ENCODE results near the gene MIF4GD. TPM values are rescaled to one million over a fixed set of nuclear protein-coding genes. Genes with fewer than 3 reads are reported as not detected.

MIF4GD gene
- 28.8 and 42.4 TPM in 2 replicates for total RNA-seq (2011; cell fraction: chromatin; rRNA removed; ENCODE audit: low replicate concordance)
- 36.0 and 43.4 TPM in 2 replicates for total RNA-seq (2011; cell fraction: nucleolus; rRNA removed)
- 32.6 and 37.5 TPM in 2 replicates for total RNA-seq (2011; cell fraction: nucleoplasm; rRNA removed)
- total RNA-seq (2014; rRNA removed) (22.4 and 25.2 TPM in 2 replicates), total RNA-seq (2014; rRNA removed; fragmentation: Illumina TruSeq; extraction: Trizol) (11.8 and 12.3 TPM in 2 replicates), total RNA-seq (2015; rRNA removed; fragmentation: Illumina TruSeq; extraction: Trizol) (13.2 and 14.0 TPM in 2 replicates), total RNA-seq (2021) (23.0 and 27.1 TPM in 2 replicates), polyA plus RNA-seq (2011; rRNA removed) (50.8 and 53.9 TPM in 2 replicates), polyA plus RNA-seq (2014; fragmentation: Illumina TruSeq; extraction: Trizol) (25.5 and 28.1 TPM in 2 replicates), polyA plus RNA-seq (2014; fragmentation: Nextera tagmentation; extraction: Ambion mirVana) (10 to 100 TPM; 46.7 to 63.8 TPM), polyA plus RNA-seq (2014; rRNA removed) (30.6 and 36.0 TPM in 2 replicates), polyA minus RNA-seq (2011; rRNA and poly(A)+ RNA removed) (25.6 TPM in 2 replicates), Bru-seq, nascent RNA (percentile 58 among the genes with signal in this experiment), BruChase-seq, experiment 1, labeled RNA remaining after a 2-hour chase (percentile 62 among the genes with signal in this experiment), BruChase-seq, experiment 2, labeled RNA remaining after a 6-hour chase (percentile 62 among the genes with signal in this experiment)
- 71.3 and 91.1 TPM in 2 replicates for polyA plus RNA-seq (2011; cell fraction: cytosol; rRNA removed)
- 56.0 and 67.5 TPM in 2 replicates for polyA plus RNA-seq (2011; cell fraction: nucleus; rRNA removed)
- 28.0 and 61.3 TPM in 2 replicates for polyA plus RNA-seq (2012)
- 13.5 and 16.8 TPM in 2 replicates for polyA minus RNA-seq (2011; cell fraction: cytosol; rRNA and poly(A)+ RNA removed)
- polyA minus RNA-seq (2011; cell fraction: nucleus; rRNA and poly(A)+ RNA removed), result 8.3 and 15.0 TPM in 2 replicates
- long read RNA-seq, experiment 1, transcript MIF4GD-202 (6 exons, 1,306 nt), result major isoform, 15 of 92 reads
- long read RNA-seq, experiment 1, partial matches to known transcripts, result 13 of 92 reads
- long read RNA-seq, experiment 1, other reads (novel, unspliced or antisense), result 48 of 92 reads
- long read RNA-seq, experiment 2, partial matches to known transcripts, result 6 of 17 reads
- long read RNA-seq, experiment 2, other reads (novel, unspliced or antisense), result 4 of 17 reads
- long read RNA-seq, experiment 3, transcript MIF4GD-202 (6 exons, 1,306 nt), result major isoform, 15 of 30 reads
- long read RNA-seq, experiment 3, partial matches to known transcripts, result 4 of 30 reads
- long read RNA-seq, experiment 3, other reads (novel, unspliced or antisense), result 1 of 30 reads

DNA sequence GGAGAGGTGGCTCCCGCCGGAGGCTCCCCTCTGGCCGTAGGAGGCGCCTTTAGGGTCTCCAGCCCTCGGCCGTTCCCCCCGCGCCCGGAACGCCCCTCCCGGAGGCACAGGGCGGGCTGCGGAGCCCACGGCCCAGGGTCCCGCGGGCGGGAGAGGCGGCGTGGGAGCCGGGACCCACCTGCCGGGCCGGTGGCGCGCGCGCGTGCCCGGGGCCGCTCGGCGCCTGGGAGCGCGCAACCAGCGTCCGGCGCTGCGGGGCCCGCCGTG lies at the start of gene MIF4GD:
TSS of gene MIF4GD (minus strand) at position 266 of the 267 bp plus-strand sequence. CDS start 1,036 bp downstream, outside the sequence.
- peaks cover 30 to 59% of the 10 kb centered on the region in 2 experiments; a peak in 4 of 5 replicates for H3K4me1 ChIP-seq (replicated peaks in 1 of 2; ENCODE audit: control insufficient read depth in 2 of 2, insufficient read depth in 2 of 2, low read length in 2 of 2)
- H2AFZ ChIP-seq (ENCODE audit: low read depth, low read length), result peak within 1 kb of the TSS; percentile 97
- H4K20me1 ChIP-seq (replicated peaks; ENCODE audit: control insufficient read depth, insufficient read depth, low read length), result no peaks in the 10 kb centered on the region
- H3K27ac ChIP-seq (ENCODE audit: extremely low read depth, low read depth, low read length), result peak within 1 kb of the TSS; percentile 96
- peaks cover 49% of the 10 kb centered on the region; the same call in 2 of the 3 replicates for H3K36me3 ChIP-seq (ENCODE audit: control insufficient read depth, insufficient read depth, low read length)
- intact Hi-C loops (cut with micrococcal nuclease) (loop anchor here (2.0 kb wide), 1 partner anchor 18 kb away; the partner anchor contains the start of gene SLC25A19), in situ Hi-C loops (cut with MboI) (no loop called here)
- peak within 1 kb of the TSS; percentile 89 for H3K4me2 ChIP-seq (ENCODE audit: insufficient read depth, low read length)
- DNase-seq (ENCODE audit: extremely low read depth in 1 of 4, low spot score in 3 of 4) (no peak), ATAC-seq (no peak), FAIRE-seq (no peak)
- H3K4me3 ChIP-seq, result peak within 1 kb of the TSS; percentile 97
- peak within 1 kb of the TSS; percentile 95 for H3K9ac ChIP-seq (ENCODE audit: insufficient read depth in 1 of 2, low read depth in 2 of 2, low read length in 2 of 2)
- H3K27me3 ChIP-seq (ENCODE audit: control insufficient read depth in 2 of 2, insufficient read depth in 2 of 2, low read length in 2 of 2), result no peaks in the 10 kb centered on the region
- ChIA-PET POLR2A (interaction anchor here (0.6 to 6.8 kb wide), 20 partner anchors 9 to 362 kb away, joined by 3 to 43 read pairs (median 6); partner anchors contain the start of genes GGA3, GRB2, MRPS7 and NUP85), CTCF (ENCODE audit: low intra/inter-chr PET ratio) (interaction anchor here (0.7 to 2.5 kb wide), 5 partner anchors 30 to 216 kb away, joined by 3 to 13 read pairs (median 3); no protein-coding TSS in a partner anchor)
- peaks cover 35% of the 10 kb centered on the region for H3K79me2 ChIP-seq (ENCODE audit: control insufficient read depth, insufficient read depth, low read length)
- no peaks in the 10 kb centered on the region for H3K9me3 ChIP-seq (replicated peaks; ENCODE audit: control insufficient read depth, insufficient read depth, low read depth, low read length)
- no TSS peak for BruUV-seq (replicated peaks)
- H3K9me1 ChIP-seq (ENCODE audit: control insufficient read depth, insufficient read depth, low read length), result no peaks in the 10 kb centered on the region
- WGBS (ENCODE audit: insufficient coverage, low coverage, missing lambda C conversion rate), result 0% methylated on average over 16 of the region's 39 CpGs
- no peak for TF ChIP-seq RNF2 (IDR thresholded peaks at IDR 0.05)
- TF ChIP-seq IRF9 (tag; IDR thresholded peaks at IDR 0.05), result no peak
- TF ChIP-seq POLR2G (IDR thresholded peaks at IDR 0.05; ENCODE audit: low read depth, low read length), result peak; percentile 68
- TF ChIP-seq ZNF140 (CRISPR knock-in tag; IDR thresholded peaks at IDR 0.05), result 0 out of 2 replicates have a peak, but pooled peaks have one; percentile 26
- TF ChIP-seq FOXA3 (CRISPR knock-in tag; conservative IDR thresholded peaks at IDR 0.05 in 1 of 2, IDR thresholded peaks at IDR 0.05 in 1 of 2), result no peak
- TF ChIP-seq ZNF121 (CRISPR knock-in tag; conservative IDR thresholded peaks at IDR 0.05), result no peak
- TF ChIP-seq NRF1 (conservative IDR thresholded peaks at IDR 0.05 in 1 of 2, IDR thresholded peaks at IDR 0.05 in 1 of 2), result peak in 1 of 2 experiments; percentile 58; a peak in 3 of 4 replicates
- TF ChIP-seq, protein P1, sequence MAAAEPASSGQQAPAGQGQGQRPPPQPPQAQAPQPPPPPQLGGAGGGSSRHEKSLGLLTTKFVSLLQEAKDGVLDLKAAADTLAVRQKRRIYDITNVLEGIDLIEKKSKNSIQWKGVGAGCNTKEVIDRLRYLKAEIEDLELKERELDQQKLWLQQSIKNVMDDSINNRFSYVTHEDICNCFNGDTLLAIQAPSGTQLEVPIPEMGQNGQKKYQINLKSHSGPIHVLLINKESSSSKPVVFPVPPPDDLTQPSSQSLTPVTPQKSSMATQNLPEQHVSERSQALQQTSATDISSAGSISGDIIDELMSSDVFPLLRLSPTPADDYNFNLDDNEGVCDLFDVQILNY (CRISPR knock-in tag; IDR thresholded peaks at IDR 0.05), result no peak

Measured in K562 (cell line).